AG08395 (cell line): ENCODE data around the gene BMI1.
"Not testable (repeated sequence)": the region's sequence is repeated elsewhere in the genome, so short reads cannot be mapped to it uniquely, and the experiment has no call there.

Experiments
- DNase-seq: peaks from one replicate; pipeline ENCODE4 v3.0.0; 2012; ENCODE audit warnings: mixed read lengths, low spot score

Gene BMI1

GRCh38 chr10:22339761-22340328, 18.9 kb downstream of the BMI1 start:
- DNase-seq: no peak

- peak; percentile 76 for DNase-seq
Observed at GRCh38 chr10:22340329-22341189, 19.7 kb downstream of the BMI1 start.

- DNase-seq: no peak
Observed at GRCh38 chr10:22341190-22341925, 20.5 kb downstream of the BMI1 start.

GRCh38 chr10:22341926-22342196, 21.0 kb downstream of the BMI1 start:
- DNase-seq: no peak

GRCh38 chr10:22342421-22342820, 21.5 kb downstream of the BMI1 start:
- no peak for DNase-seq

GRCh38 chr10:22343731-22344130, 22.8 kb downstream of the BMI1 start:
- no peak for DNase-seq

GRCh38 chr10:22344249-22344648, 23.4 kb downstream of the BMI1 start:
- DNase-seq: no peak

- no peak for DNase-seq
Observed at GRCh38 chr10:22344781-22345300, 23.9 kb downstream of the BMI1 start.

GRCh38 chr10:22345301-22346095, 24.6 kb downstream of the BMI1 start, which contains the start of gene SPAG6:
SPAG6 (plus strand) TSS chr10:22345496; CDS start chr10:22345612, 116 bp downstream.
- no peak for DNase-seq

GRCh38 chr10:22346096-22346661, 25.3 kb downstream of the BMI1 start:
- DNase-seq: no peak

GRCh38 chr10:22349755-22350154, 28.9 kb downstream of the BMI1 start:
- no peak for DNase-seq

GRCh38 chr10:22351131-22351703, 30.3 kb downstream of the BMI1 start:
- DNase-seq: no peak

- DNase-seq: no peak
Observed at GRCh38 chr10:22356324-22356873, 35.5 kb downstream of the BMI1 start.

GRCh38 chr10:22357770-22358169, 36.9 kb downstream of the BMI1 start:
- not testable (repeated sequence) for DNase-seq

- DNase-seq: no peak
Observed at GRCh38 chr10:22363305-22363704, 42.4 kb downstream of the BMI1 start.

- DNase-seq: no peak
Observed at GRCh38 chr10:22364407-22365140, 43.7 kb downstream of the BMI1 start.

GRCh38 chr10:22365233-22365632, 44.3 kb downstream of the BMI1 start:
- no peak for DNase-seq

- DNase-seq: no peak
Observed at GRCh38 chr10:22365644-22366434, 44.9 kb downstream of the BMI1 start.

- DNase-seq: no peak
Observed at GRCh38 chr10:22366435-22366703, 45.5 kb downstream of the BMI1 start.

GRCh38 chr10:22366771-22367170, 45.9 kb downstream of the BMI1 start:
- DNase-seq: no peak
